HPDE6-E6E7 (cell line): ENCODE measurements around the gene SH3RF1.

Experiments
- DNase-seq: peaks from one replicate; pipeline ENCODE4 v3.0.0; 2011; ENCODE audit warnings: missing footprints; ENCODE audit errors: extremely low spot score

SH3RF1 gene

DNA sequence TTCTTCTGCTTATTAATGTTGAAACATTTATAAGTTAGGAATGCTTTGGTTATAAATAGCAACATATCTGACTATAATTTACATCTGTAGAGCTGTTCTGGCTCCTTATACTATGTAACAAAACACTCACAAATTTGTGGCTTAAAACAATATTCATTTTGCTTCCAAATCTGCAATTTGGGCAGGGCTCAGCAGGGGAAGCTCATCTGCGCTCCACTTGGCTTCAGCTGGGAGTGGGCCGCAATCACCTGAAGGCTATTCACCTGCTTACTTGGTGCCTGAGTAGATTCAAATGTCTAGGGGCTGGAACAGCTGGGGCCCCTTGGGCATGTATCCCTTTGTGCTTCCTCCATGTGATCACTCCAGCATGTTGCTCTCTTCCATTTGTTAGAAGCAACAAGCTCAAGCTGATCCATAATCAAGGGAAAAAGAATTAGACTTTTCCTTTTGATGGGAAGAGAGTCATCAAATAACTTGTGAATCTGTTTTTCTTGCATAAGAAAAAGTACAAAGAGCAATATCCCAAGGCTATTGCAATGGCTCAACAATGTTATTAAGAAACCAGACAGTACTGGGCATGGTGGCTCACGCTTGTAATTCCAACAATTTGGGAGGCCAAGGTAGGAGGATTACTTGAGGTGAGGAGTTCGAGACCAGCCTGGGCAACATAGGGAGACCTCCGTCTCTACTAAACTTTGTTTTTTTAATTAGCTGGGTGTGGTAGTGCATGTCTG is 225.9 kb downstream of the SH3RF1 start:
- no peak for DNase-seq
